Ovary (tissue), 9 donors: ENCODE measurements around the gene RPP30. TPM values are rescaled to one million over a fixed set of nuclear protein-coding genes. Genes with fewer than 3 reads are reported as not detected.

Experiments
- DNase-seq, 5 donors: peaks; one replicate each; pipeline ENCODE4 v3.0.0-alpha.2; 2019 to 2020
- H3K27ac ChIP-seq, 2 donors: fragments of 200-600 bp; one replicate each; pipeline versions ENCODE4 v1.5.1 to v1.8.0; 2019 to 2022
- H3K27me3 ChIP-seq: fragments of 200-600 bp; one replicate; pipeline ENCODE4 v1.8.0; 2022
- H3K36me3 ChIP-seq: fragments of 200-600 bp; sonication (generic); one replicate; pipeline ENCODE4 v1.5.1; 2019
- H3K4me1 ChIP-seq: one replicate; pipeline ENCODE4 v1.8.1; 2013; ENCODE audit warnings: mild to moderate bottlenecking, moderate library complexity; ENCODE audit not compliant: insufficient read depth
- H3K4me3 ChIP-seq: fragments of 200-600 bp; sonication (generic); one replicate; pipeline ENCODE4 v1.5.1; 2017
- H3K9me3 ChIP-seq, 2 donors: fragments of 200-600 bp in 1 of 2; sonication (generic) in 1 of 2; one replicate each; pipeline versions ENCODE4 v1.5.1 to v1.8.1; 2013 to 2019; ENCODE audit warnings: mild to moderate bottlenecking in 1 of 2, moderate library complexity in 1 of 2
- CTCF ChIP-seq, 3 donors: fragments of 450-650 bp in 2 of 3; fragments of 200-600 bp in 1 of 3; IDR thresholded peaks; one replicate each; pipeline versions ENCODE4 v1.5.1 to v1.8.0; 2016 to 2022; ENCODE audit warnings: antibody characterized with exemption in 3 of 3, mild to moderate bottlenecking in 1 of 3
- EP300 ChIP-seq: sonication (generic); formaldehyde crosslinking; IDR thresholded peaks from one replicate; pipeline ENCODE4 v1.6.1; 2017; ENCODE audit warnings: antibody characterized with exemption
- POLR2A ChIP-seq: fragments of 450-650 bp; IDR thresholded peaks from one replicate; pipeline ENCODE4 v1.6.1; 2017; ENCODE audit warnings: antibody characterized with exemption, mild to moderate bottlenecking, moderate library complexity
- WGBS, 3 donors: extraction: QIAGEN DNeasy Blood & Tissue Kit in 1 of 3; methylation state at CpG; one replicate each; pipeline versions ENCODE4 v1.1.5 to v1.1.7; 2013 to 2017; 5-methylcytosine and 5-hydroxymethylcytosine counted together
- intact Hi-C, 4 donors: fragments of 100-400 bp; cut with DNase I; formaldehyde crosslinking; loops; one replicate each; pipeline versions ENCODE4 v1.11.0 to v1.15.1; 2022 to 2023
- polyA plus RNA-seq, 2 donors: library from polyadenylated mRNA; stranded (reverse); fragments of 200-250 nt in 1 of 2; fragments of 350-450 nt in 1 of 2; fragmentation: Illumina TruSeq in 1 of 2; extraction: RNeasy Lipid Tissue Mini Kit (QIAGEN cat#74804) in 1 of 2; gene quantifications; one replicate each; pipeline ENCODE4 v1.2.3, GENCODE V29; 2013 to 2014
- total RNA-seq, 7 donors: library from RNA; depleted of rRNA in 2 of 7; stranded (reverse); fragments of >200 nt in 2 of 7; fragmentation: NEBNext Ultra II Directional in 3 of 7; extraction: Animal tissue kit (Norgen Biotek cat#: 25700) in 3 of 7; gene quantifications; one replicate each; pipeline versions ENCODE4 v1.1.0 to v1.2.4, GENCODE V29; 2016 to 2023
- donor health status: DM: no; HTN: no; CAD: no; lungs with moderate emphysema.
- donor health status: DM: no; HTN: no; CAD: no.
- donor health status: Bipolar disorder and iron deficiency.
- donor health status: DM: yes; HTN: yes; CAD: no.
- donor health status: DM: no; HTN: no; CAD: no.
- donor health status: DM: yes; HTN: yes; CAD: no.

RPP30 gene
- total and polyA plus RNA-seq, 9 donors, result 20.9 to 35.1 (median 28.6) TPM

DNA sequence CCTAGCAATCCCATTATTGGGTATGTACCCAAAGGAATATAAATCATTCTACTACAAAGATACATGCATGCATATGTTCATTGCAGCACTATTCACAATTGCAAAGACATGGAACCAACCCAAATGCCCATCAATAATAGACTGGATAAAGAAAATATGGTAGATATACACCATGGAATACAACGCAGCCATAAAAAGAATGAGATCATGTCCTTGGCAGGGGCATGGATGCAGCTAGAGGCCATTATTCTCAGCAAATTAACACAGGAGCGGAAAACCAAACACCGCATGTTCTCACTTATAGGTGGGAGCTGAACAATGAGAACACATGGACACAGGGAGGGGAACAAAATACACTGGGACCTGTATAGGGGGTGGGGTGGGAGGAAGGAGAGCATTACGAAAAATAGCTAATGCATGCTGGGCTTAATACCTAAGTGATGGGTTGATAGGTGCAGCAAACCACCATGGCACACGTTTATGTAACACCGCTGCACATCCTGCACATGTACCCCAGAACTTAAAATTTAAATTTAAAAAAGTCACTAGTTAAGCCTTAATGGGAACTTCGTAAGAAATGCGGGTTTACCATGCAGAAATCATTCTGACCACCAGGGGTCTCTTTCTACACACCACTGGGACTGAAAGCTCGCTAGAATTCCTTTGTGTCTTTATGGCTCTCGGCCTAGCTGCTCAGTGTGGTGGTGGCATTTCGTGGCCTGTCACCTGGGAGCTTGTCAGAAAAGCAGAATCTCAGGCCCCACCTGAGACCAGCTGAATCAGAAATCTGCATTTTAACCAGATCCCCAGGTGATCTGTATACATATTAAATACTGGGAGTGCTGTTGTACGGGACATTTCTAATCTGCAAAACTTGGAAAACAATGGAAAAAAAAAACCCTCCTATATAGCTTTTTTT, 39.6 kb downstream of the RPP30 start:
- no peaks in the 10 kb centered on the region for H3K27me3 ChIP-seq
- no peaks in the 10 kb centered on the region for H3K4me1 ChIP-seq
- DNase-seq, result peak; percentile 19 to 61 (median 40)
- H3K9me3 ChIP-seq, result no peaks in the 10 kb centered on the region
- 28 to 30% (median 28%) methylated on average over 12 of the region's 12 CpGs for WGBS, 3 donors
- H3K36me3 ChIP-seq, result no peaks in the 10 kb centered on the region
- TF ChIP-seq EP300 (no peak), CTCF (IDR thresholded peaks at IDR 0.05) (peak; percentile 57 to 71 (median 60)), POLR2A (no peak)
- H3K4me3 ChIP-seq, result no peak overlapping the region
- H3K27ac ChIP-seq, result no peak overlapping the region
- intact Hi-C loops, result loop anchor here in 2 of 4 donors (5.0 to 10.0 kb wide), 3 partner anchors 93 to 343 kb away; no protein-coding TSS in a partner anchor

- DNase-seq, result no peak
- Histone ChIP-seq H3K36me3 (no peaks in the 10 kb centered on the region), H3K27me3 (no peaks in the 10 kb centered on the region), H3K4me3 (no peak overlapping the region), H3K9me3 (no peaks in the 10 kb centered on the region), H3K27ac (no peak overlapping the region), H3K4me1 (no peaks in the 10 kb centered on the region)
- intact Hi-C loops, result loop anchor here in 2 of 4 donors (5.0 to 10.0 kb wide), 3 partner anchors 93 to 343 kb away; no protein-coding TSS in a partner anchor
- WGBS, 3 donors, result 55 to 66% (median 57%) methylated on average over 4 of the region's 4 CpGs
- TF ChIP-seq CTCF (IDR thresholded peaks at IDR 0.05), result no peak
- no peak for TF ChIP-seq POLR2A
- no peak for TF ChIP-seq EP300
Measured at GRCh38 chr10:90912174-90912573, 40.4 kb downstream of the RPP30 start.

- Histone ChIP-seq H3K4me1 (no peaks in the 10 kb centered on the region), H3K4me3 (no peak overlapping the region), H3K27me3 (no peaks in the 10 kb centered on the region), H3K9me3 (no peaks in the 10 kb centered on the region), H3K27ac (no peak overlapping the region), H3K36me3 (no peaks in the 10 kb centered on the region)
- DNase-seq, result no peak
- TF ChIP-seq CTCF (IDR thresholded peaks at IDR 0.05), result no peak
- intact Hi-C loops, result loop anchor here in 2 of 4 donors (5.0 to 10.0 kb wide), 3 partner anchors 92 to 342 kb away; no protein-coding TSS in a partner anchor
- 85 to 93% (median 91%) methylated on average over 7 of the region's 7 CpGs for WGBS, 3 donors
Measured at GRCh38 chr10:90912854-90913479, 41.2 kb downstream of the RPP30 start.

DNA sequence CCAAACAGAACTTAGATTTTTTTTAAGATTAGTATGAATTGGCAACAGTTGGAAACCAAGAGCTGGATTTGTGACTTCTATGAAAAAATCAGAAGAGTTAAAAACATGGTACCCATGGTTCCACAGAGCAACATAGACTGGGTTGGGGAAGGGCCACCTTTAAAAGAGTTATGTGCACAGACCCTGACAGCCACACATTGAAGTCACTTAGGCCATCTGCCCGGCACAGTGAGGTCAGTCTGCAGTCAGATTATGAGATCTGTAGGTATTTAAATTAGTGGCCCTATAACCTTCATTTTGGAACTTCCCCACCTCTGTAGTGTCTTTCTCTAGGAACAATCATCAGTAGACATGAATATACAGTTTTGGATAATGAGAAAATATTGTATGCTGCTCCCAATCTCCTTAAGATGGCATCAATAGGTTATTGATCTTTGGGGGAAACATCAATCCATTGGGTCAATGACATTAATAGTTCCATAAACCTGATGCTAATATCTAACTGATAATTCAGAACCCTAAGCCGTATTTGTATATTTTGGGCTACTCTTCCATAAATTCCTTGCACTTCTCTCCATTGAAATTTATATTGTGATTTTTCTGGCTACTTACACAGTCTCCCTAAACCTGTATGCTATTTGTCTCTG, 42.1 kb downstream of the RPP30 start:
- no peak for TF ChIP-seq POLR2A
- no peak for TF ChIP-seq CTCF (IDR thresholded peaks at IDR 0.05)
- no peak for TF ChIP-seq EP300
- intact Hi-C loops, result loop anchor here in 2 of 4 donors (5.0 to 10.0 kb wide), 3 partner anchors 91 to 341 kb away; no protein-coding TSS in a partner anchor
- Histone ChIP-seq H3K4me1 (no peaks in the 10 kb centered on the region), H3K36me3 (no peaks in the 10 kb centered on the region), H3K27ac (no peak overlapping the region), H3K9me3 (no peaks in the 10 kb centered on the region), H3K4me3 (no peak overlapping the region), H3K27me3 (no peaks in the 10 kb centered on the region)
- no peak for DNase-seq
- 91 to 95% (median 93%) methylated on average over 2 of the region's 2 CpGs for WGBS, 3 donors
